ENCODE data around the gene SFSWAP. TPM values are rescaled to one million over a fixed set of nuclear protein-coding genes. Genes with fewer than 3 reads are reported as not detected.
A peak's percentile ranks its signal among the peaks of the same experiment; 100 is the strongest.
"Not testable (repeated sequence)": the region's sequence is repeated elsewhere in the genome, so short reads cannot be mapped to it uniquely, and the experiment has no call there.

SFSWAP gene
- total RNA-seq, 1 donor from 2014 or later, result 34.9 TPM

DNA sequence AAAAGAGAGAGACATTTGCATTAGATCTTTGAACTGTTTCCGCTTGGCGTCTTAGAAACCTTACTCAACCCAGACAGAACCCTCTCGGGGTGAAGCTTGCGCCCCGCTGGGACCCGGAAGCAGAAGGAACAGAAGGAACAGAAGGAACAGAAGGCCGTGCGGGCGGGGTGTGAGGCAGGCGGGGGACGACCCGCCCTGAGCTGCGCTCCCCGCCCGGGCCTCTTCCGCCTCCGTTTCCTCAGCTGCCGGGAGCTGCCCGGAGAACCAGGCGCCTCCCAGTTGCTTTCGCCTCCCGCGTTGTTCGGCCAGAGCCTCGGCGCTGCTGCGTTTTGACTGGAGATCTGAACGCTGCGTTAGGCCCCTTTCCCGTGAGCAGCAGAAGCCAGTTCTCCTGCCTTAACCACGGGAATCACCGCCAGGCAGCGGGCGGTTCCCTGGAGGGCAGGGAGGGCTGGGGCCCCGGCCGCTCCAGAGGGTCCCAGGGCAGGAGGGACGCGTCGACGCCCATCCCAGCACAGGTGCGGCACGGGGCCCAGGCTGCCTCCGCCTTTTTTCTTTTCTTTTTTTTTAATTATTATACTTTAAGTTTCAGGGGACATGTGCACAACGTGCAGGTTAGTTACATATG lies 98.0 kb downstream of the SFSWAP start:
- DNase-seq (ENCODE audit: extremely low spot score in 2 of 2), result no peak
- Histone ChIP-seq H3K4me3 (peak overlapping the region; percentile 7 to 33), H3K27me3 (no peaks in the 10 kb centered on the region), H3K4me1 (peaks cover 6% of the 10 kb centered on the region), H3K9me3 (no peaks in the 10 kb centered on the region), H3K36me3 (no peaks in the 10 kb centered on the region), H3K27ac (no peak overlapping the region)
- intact Hi-C loops (cut with DNase I), result no loop called here
- TF ChIP-seq POLR2AphosphoS5 (IDR thresholded peaks at IDR 0.05; ENCODE audit: insufficient read depth in 1 of 2, low read depth in 1 of 2) (no peak), POLR2A (IDR thresholded peaks at IDR 0.05) (no peak), CTCF (IDR thresholded peaks at IDR 0.05) (no peak)

GRCh38 chr12:131809476-131810254 lies 98.8 kb downstream of the SFSWAP start:
- H3K4me3 ChIP-seq; DNase-seq (ENCODE audit: extremely low spot score in 2 of 2); intact Hi-C loops (cut with DNase I): not testable (repeated sequence)

GRCh38 chr12:131810726-131811125 lies 99.8 kb downstream of the SFSWAP start:
- DNase-seq (ENCODE audit: extremely low spot score in 2 of 2), result no peak
- intact Hi-C loops (cut with DNase I), result no loop called here
- no peaks in the 10 kb centered on the region for H3K9me3 ChIP-seq
- H3K36me3 ChIP-seq, result no peaks in the 10 kb centered on the region
- H3K4me1 ChIP-seq, result no peaks in the 10 kb centered on the region
- TF ChIP-seq POLR2A (IDR thresholded peaks at IDR 0.05) (no peak), POLR2AphosphoS5 (IDR thresholded peaks at IDR 0.05; ENCODE audit: insufficient read depth in 1 of 2, low read depth in 1 of 2) (no peak), CTCF (IDR thresholded peaks at IDR 0.05) (no peak)
- no peak overlapping the region for H3K27ac ChIP-seq
- no peak overlapping the region for H3K4me3 ChIP-seq
- no peaks in the 10 kb centered on the region for H3K27me3 ChIP-seq

More at GRCh38 chr12:131809476-131810254, 98.8 kb downstream of the SFSWAP start:
- not testable (repeated sequence) for H3K4me1 ChIP-seq, H3K9me3 ChIP-seq, H3K27ac ChIP-seq, H3K27me3 ChIP-seq, H3K36me3 ChIP-seq

GRCh38 chr12:131815131-131815530 lies 104.2 kb downstream of the SFSWAP start:
- Histone ChIP-seq H3K9me3 (no peaks in the 10 kb centered on the region), H3K27me3 (no peaks in the 10 kb centered on the region), H3K4me1 (no peaks in the 10 kb centered on the region), H3K4me3 (no peak overlapping the region), H3K27ac (no peak overlapping the region), H3K36me3 (no peaks in the 10 kb centered on the region)
- TF ChIP-seq CTCF (IDR thresholded peaks at IDR 0.05), result no peak
- TF ChIP-seq POLR2AphosphoS5 (IDR thresholded peaks at IDR 0.05; ENCODE audit: insufficient read depth in 1 of 2, low read depth in 1 of 2), result no peak
- no peak for TF ChIP-seq POLR2A (IDR thresholded peaks at IDR 0.05)
- intact Hi-C loops (cut with DNase I), result no loop called here
- DNase-seq (ENCODE audit: extremely low spot score in 2 of 2), result no peak

DNA sequence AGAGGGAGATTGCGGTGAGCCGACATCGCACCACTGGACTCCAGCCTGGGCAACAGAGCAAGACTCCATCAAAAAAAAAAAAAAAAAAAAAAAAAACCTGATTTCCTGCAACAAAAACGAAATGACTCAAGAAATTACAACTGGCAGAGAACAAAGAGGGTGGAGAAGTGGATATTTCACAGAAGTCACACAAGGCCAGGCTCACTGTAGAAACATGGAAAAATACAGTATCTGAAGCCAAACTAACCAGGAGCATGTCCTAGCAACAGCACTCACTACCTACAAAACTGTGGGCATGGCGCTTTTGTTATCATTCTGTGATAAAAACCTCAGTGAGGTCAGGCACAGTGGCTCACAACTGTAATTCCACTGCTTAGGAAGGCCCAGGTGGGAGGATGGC lies 105.6 kb downstream of the SFSWAP start:
- Histone ChIP-seq H3K4me3 (no peak overlapping the region), H3K27me3 (no peaks in the 10 kb centered on the region), H3K27ac (no peak overlapping the region), H3K4me1 (no peaks in the 10 kb centered on the region), H3K9me3 (no peaks in the 10 kb centered on the region), H3K36me3 (no peaks in the 10 kb centered on the region)
- intact Hi-C loops (cut with DNase I), result no loop called here
- no peak for TF ChIP-seq CTCF (IDR thresholded peaks at IDR 0.05)
- no peak for TF ChIP-seq POLR2AphosphoS5 (IDR thresholded peaks at IDR 0.05; ENCODE audit: insufficient read depth in 1 of 2, low read depth in 1 of 2)
- TF ChIP-seq POLR2A (IDR thresholded peaks at IDR 0.05), result no peak
- no peak for DNase-seq (ENCODE audit: extremely low spot score in 2 of 2)
